Measurements from ENCODE around the gene CAMTA1. TPM values are rescaled to one million over a fixed set of nuclear protein-coding genes. Genes with fewer than 3 reads are reported as not detected.

Gene CAMTA1
- total RNA-seq, 1 experiment from 2014 or later: 60.0 TPM

DNA sequence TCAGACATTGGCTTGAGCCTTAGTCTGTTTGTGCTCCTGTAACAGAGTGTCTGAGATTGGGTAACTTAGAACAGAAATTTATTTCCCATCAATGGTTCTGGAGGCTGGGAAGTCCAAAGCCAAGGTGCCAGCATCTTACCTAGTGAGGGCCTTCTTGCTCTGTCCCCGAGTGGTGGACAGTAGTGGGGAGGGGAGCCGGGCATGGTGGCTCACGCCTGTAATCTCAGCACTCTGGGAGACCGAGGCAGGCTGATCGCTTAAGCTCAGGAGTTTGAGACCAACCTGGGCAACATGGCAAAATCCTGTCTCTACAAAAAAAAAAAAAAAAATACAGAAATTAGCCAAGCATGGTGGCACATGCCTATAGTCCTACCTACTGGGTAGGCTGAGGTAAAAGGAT lies 649.3 kb downstream of the CAMTA1 start:
- BruUV-seq (replicated peaks): no TSS peak
- Histone ChIP-seq H3K4me1 (no peaks in the 10 kb centered on the region), H3K9me3 (no peaks in the 10 kb centered on the region), H3K36me3 (ENCODE audit: control insufficient read depth, insufficient read depth, low read length) (no peaks in the 10 kb centered on the region), H3K27me3 (replicated peaks; ENCODE audit: control insufficient read depth, insufficient read depth, low read length) (no peaks in the 10 kb centered on the region), H3K4me3 (ENCODE audit: low read depth, low read length) (no peak overlapping the region)
- DNase-seq: no peak
- Mint-ChIP-seq H3K27ac (ENCODE audit: unreplicated experiment) (no peak overlapping the region), H3K4me1 (ENCODE audit: low read depth, unreplicated experiment) (no peaks in the 10 kb centered on the region), H3K36me3 (ENCODE audit: insufficient read depth, unreplicated experiment) (no peaks in the 10 kb centered on the region), H3K9me3 (ENCODE audit: unreplicated experiment) (no peaks in the 10 kb centered on the region), H3K4me3 (ENCODE audit: unreplicated experiment) (no peak overlapping the region), H3K27me3 (ENCODE audit: insufficient read depth, unreplicated experiment) (no peaks in the 10 kb centered on the region)
- POLR2A ChIA-PET: no interaction called here
- intact Hi-C loops (cut with micrococcal nuclease; ENCODE audit: unreplicated experiment): no loop called here
- CTCF ChIA-PET: no interaction called here
- no peak for TF ChIP-seq CTCF (IDR thresholded peaks at IDR 0.05; ENCODE audit: insufficient read depth in 1 of 2, low read depth in 1 of 2, low read length in 1 of 2, severe bottlenecking in 1 of 2, unreplicated experiment in 1 of 2)

- Mint-ChIP-seq H3K4me1 (ENCODE audit: low read depth, unreplicated experiment) (no peaks in the 10 kb centered on the region), H3K27ac (ENCODE audit: unreplicated experiment) (no peak overlapping the region), H3K9me3 (ENCODE audit: unreplicated experiment) (no peaks in the 10 kb centered on the region), H3K27me3 (ENCODE audit: insufficient read depth, unreplicated experiment) (no peaks in the 10 kb centered on the region), H3K4me3 (ENCODE audit: unreplicated experiment) (no peak overlapping the region), H3K36me3 (ENCODE audit: insufficient read depth, unreplicated experiment) (no peaks in the 10 kb centered on the region)
- no peak for TF ChIP-seq CTCF (IDR thresholded peaks at IDR 0.05; ENCODE audit: insufficient read depth in 1 of 2, low read depth in 1 of 2, low read length in 1 of 2, severe bottlenecking in 1 of 2, unreplicated experiment in 1 of 2)
- Histone ChIP-seq H3K4me1 (no peaks in the 10 kb centered on the region), H3K36me3 (ENCODE audit: control insufficient read depth, insufficient read depth, low read length) (no peaks in the 10 kb centered on the region), H3K9me3 (no peaks in the 10 kb centered on the region), H3K27me3 (replicated peaks; ENCODE audit: control insufficient read depth, insufficient read depth, low read length) (no peaks in the 10 kb centered on the region), H3K4me3 (ENCODE audit: low read depth, low read length) (no peak overlapping the region)
- no peak for DNase-seq
- no TSS peak for BruUV-seq (replicated peaks)
- ChIA-PET POLR2A (no interaction called here), CTCF (no interaction called here)
- intact Hi-C loops (cut with micrococcal nuclease; ENCODE audit: unreplicated experiment): no loop called here
Measured at GRCh38 chr1:7435276-7436055, 650.2 kb downstream of the CAMTA1 start.

DNA sequence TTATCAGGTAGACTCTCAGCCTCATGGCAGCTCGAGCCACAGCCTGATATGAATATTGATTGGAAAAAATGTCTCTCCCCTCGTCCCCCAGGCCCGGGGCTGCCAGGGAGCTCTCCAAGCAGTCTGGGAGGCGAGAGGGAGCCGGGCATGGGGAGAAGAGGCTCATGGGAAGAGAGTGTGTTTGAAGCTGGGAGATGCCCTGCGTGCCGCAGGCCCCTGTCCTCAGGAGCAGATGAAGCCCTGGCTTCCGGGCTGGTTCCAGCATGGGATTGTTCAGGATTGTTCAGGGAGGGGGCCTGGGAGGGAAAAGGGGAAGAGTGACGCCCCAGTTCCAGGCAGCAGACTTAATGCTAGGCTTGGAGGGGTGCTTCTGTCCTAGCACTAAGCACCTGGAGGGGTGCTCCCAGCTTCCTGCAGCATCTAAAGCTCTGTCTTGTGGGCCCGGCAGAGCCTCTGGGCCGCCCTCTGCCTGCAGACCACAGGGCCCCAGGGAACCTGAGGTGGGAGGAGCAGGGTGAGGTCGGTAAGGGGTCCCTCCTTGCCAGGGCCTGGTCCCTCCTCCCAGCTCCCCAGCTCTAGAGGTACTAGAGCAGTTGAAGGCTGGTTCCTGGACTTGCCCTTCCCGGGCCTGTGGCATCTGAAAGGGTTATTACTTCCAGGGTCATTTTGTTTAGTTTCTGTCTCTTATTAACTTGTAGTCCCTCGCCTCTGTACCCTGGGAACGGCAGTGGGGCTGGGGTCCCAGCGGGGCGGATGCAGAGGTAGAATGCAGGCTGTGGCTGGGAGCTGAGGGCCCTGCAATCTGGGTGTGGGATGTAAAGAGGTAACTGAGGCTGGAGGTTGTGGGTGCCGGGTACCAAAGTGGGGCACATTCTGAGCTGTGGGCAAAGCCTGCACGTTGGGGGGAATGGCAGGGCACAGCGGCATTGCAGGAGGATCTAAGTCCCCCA lies 651.1 kb downstream of the CAMTA1 start:
- intact Hi-C loops (cut with micrococcal nuclease; ENCODE audit: unreplicated experiment): no loop called here
- ChIA-PET POLR2A (no interaction called here), CTCF (no interaction called here)
- Histone ChIP-seq H3K9me3 (no peaks in the 10 kb centered on the region), H3K4me3 (ENCODE audit: low read depth, low read length) (no peak overlapping the region), H3K36me3 (ENCODE audit: control insufficient read depth, insufficient read depth, low read length) (no peaks in the 10 kb centered on the region), H3K27me3 (replicated peaks; ENCODE audit: control insufficient read depth, insufficient read depth, low read length) (no peaks in the 10 kb centered on the region), H3K4me1 (no peaks in the 10 kb centered on the region)
- no peak overlapping the region for H3K4me3 Mint-ChIP-seq (ENCODE audit: unreplicated experiment)
- H3K27me3 Mint-ChIP-seq (ENCODE audit: insufficient read depth, unreplicated experiment): peaks cover 2% of the 10 kb centered on the region
- BruUV-seq (replicated peaks): no TSS peak
- H3K4me1 Mint-ChIP-seq (ENCODE audit: low read depth, unreplicated experiment): no peaks in the 10 kb centered on the region
- no peaks in the 10 kb centered on the region for H3K9me3 Mint-ChIP-seq (ENCODE audit: unreplicated experiment)
- no peaks in the 10 kb centered on the region for H3K36me3 Mint-ChIP-seq (ENCODE audit: insufficient read depth, unreplicated experiment)
- H3K27ac Mint-ChIP-seq (ENCODE audit: unreplicated experiment): no peak overlapping the region
- no peak for TF ChIP-seq CTCF (IDR thresholded peaks at IDR 0.05; ENCODE audit: insufficient read depth in 1 of 2, low read depth in 1 of 2, low read length in 1 of 2, severe bottlenecking in 1 of 2, unreplicated experiment in 1 of 2)
- no peak for DNase-seq
